22Rv1 (cell line): ENCODE results near the gene SYT7.
"Not testable (repeated sequence)": the region's sequence is repeated elsewhere in the genome, so short reads cannot be mapped to it uniquely, and the experiment has no call there.

Experiments
- ZFX ChIP-seq: fragments of 450-650 bp; IDR thresholded peaks from 2 replicates; pipeline ENCODE4 v1.6.1; 2017; ENCODE audit warnings: antibody characterized with exemption, borderline replicate concordance
- TF ChIP-seq, protein P1 (sequence below): fragments of 450-650 bp; IDR thresholded peaks from 2 replicates; pipeline ENCODE4 v1.5.1; 2017; ENCODE audit warnings: mild to moderate bottlenecking

DNA sequence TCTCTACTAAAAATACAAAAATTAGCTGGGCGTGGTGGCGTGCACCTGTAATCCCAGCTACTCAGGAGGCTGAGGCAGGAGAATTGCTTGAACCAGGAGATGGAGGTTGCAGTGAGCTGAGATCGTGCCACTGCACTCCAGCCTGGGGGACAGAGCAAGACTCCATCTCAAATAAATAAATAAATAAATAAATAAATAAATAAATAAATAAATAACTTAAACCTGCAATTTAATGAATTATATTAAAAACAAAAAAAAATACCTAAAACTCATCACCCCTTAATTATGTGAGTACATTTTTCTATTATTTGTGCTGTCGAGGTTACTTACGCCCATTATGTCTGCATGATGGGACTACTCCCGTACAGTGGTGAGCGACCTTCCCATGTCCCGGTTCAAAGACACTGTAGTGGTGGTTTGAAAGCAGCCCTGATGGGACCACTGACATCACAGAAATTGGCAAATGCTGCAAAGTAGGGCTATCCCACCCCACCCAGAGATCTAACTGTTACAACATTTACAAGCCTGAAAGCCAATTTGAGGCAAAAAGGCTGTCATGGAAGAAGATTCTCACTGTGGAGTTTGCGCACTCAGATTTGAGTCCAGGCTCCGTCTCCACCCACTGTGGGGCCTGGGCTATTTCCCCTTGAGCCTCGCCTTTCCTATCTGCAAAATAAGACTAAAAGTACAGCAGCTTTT, 101.4 kb downstream of the SYT7 start:
- TF ChIP-seq, protein P1, sequence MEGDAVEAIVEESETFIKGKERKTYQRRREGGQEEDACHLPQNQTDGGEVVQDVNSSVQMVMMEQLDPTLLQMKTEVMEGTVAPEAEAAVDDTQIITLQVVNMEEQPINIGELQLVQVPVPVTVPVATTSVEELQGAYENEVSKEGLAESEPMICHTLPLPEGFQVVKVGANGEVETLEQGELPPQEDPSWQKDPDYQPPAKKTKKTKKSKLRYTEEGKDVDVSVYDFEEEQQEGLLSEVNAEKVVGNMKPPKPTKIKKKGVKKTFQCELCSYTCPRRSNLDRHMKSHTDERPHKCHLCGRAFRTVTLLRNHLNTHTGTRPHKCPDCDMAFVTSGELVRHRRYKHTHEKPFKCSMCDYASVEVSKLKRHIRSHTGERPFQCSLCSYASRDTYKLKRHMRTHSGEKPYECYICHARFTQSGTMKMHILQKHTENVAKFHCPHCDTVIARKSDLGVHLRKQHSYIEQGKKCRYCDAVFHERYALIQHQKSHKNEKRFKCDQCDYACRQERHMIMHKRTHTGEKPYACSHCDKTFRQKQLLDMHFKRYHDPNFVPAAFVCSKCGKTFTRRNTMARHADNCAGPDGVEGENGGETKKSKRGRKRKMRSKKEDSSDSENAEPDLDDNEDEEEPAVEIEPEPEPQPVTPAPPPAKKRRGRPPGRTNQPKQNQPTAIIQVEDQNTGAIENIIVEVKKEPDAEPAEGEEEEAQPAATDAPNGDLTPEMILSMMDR: not testable (repeated sequence)
- TF ChIP-seq ZFX: not testable (repeated sequence)
